MCF 10A (cell line): ENCODE measurements around the gene PTS. TPM values are rescaled to one million over a fixed set of nuclear protein-coding genes. Genes with fewer than 3 reads are reported as not detected.
A peak's percentile ranks its signal among the peaks of the same experiment; 100 is the strongest.
"Not testable (repeated sequence)": the region's sequence is repeated elsewhere in the genome, so short reads cannot be mapped to it uniquely, and the experiment has no call there.

Experiments
- BruUV-seq: library from RNA; stranded (reverse); fragments of 400-500 nt; replicated peaks from 2 replicates; lab custom pipeline; 2021; lab: Mats Ljungman, UMichigan
- CTCF ChIA-PET: fragments of 300-600 bp; sonication (Branson Sonifier 250); formaldehyde crosslinking; extraction: SDS; loops from one replicate; lab custom pipeline; 2021; ENCODE audit warnings: antibody characterized with exemption, inconsistent platforms; lab: Yijun Ruan, JAX
- POLR2A ChIA-PET: fragments of 300-600, 350-650 bp; sonication (Branson Sonifier 250); formaldehyde crosslinking; extraction: SDS; loops from one replicate; lab custom pipeline; 2020; ENCODE audit warnings: antibody characterized with exemption, inconsistent platforms; lab: Yijun Ruan, JAX
- DNase-seq: peaks from one replicate; pipeline ENCODE4 v3.0.0-alpha.2; 2018; ENCODE audit not compliant: unreplicated experiment
- H3K27ac Mint-ChIP-seq: one replicate; pipeline ENCODE4 v1.8.0; 2022; ENCODE audit warnings: mild to moderate bottlenecking, low read depth, mixed read lengths; ENCODE audit not compliant: unreplicated experiment
- H3K27me3 Mint-ChIP-seq: one replicate; pipeline ENCODE4 v1.8.0; 2022; ENCODE audit warnings: mixed read lengths; ENCODE audit not compliant: insufficient read depth, unreplicated experiment
- H3K36me3 Mint-ChIP-seq: one replicate; pipeline ENCODE4 v1.8.0; 2022; ENCODE audit warnings: mild to moderate bottlenecking, moderate library complexity, mixed read lengths; ENCODE audit not compliant: insufficient read depth, unreplicated experiment
- H3K4me1 Mint-ChIP-seq: one replicate; pipeline ENCODE4 v1.8.0; 2022; ENCODE audit warnings: mixed read lengths; ENCODE audit not compliant: insufficient read depth, unreplicated experiment
- H3K4me3 Mint-ChIP-seq: one replicate; pipeline ENCODE4 v1.8.0; 2022; ENCODE audit warnings: mild to moderate bottlenecking, moderate library complexity, mixed read lengths; ENCODE audit not compliant: unreplicated experiment
- H3K9me3 Mint-ChIP-seq: one replicate; pipeline ENCODE4 v1.8.0; 2022; ENCODE audit warnings: mixed read lengths; ENCODE audit not compliant: unreplicated experiment
- CTCF ChIP-seq: fragments of 200-600 bp; IDR thresholded peaks from one replicate; pipeline ENCODE4 v1.8.0; 2022; ENCODE audit warnings: antibody characterized with exemption, mild to moderate bottlenecking; ENCODE audit not compliant: unreplicated experiment
- intact Hi-C: fragments of 100-400 bp; cut with micrococcal nuclease; formaldehyde crosslinking; loops from 2 replicates; pipeline ENCODE4 v1.14.1; 2022
- total RNA-seq: library from RNA; stranded (reverse); gene quantifications from 2 replicates; pipeline ENCODE4 v1.2.3, GENCODE V29; 2022

The PTS gene
- total RNA-seq, 1 experiment from 2014 or later, result 68.3 TPM

- POLR2A ChIA-PET, result interaction anchor here (1.9 kb wide), 1 partner anchor 11 kb away, joined by 6 read pairs; no protein-coding TSS in a partner anchor
- no peak for DNase-seq
- BruUV-seq, result no TSS peak
- Mint-ChIP-seq H3K4me3 (no peak overlapping the region), H3K27me3 (no peaks in the 10 kb centered on the region), H3K9me3 (no peaks in the 10 kb centered on the region), H3K27ac (no peak overlapping the region), H3K4me1 (no peaks in the 10 kb centered on the region), H3K36me3 (no peaks in the 10 kb centered on the region)
- CTCF ChIA-PET, result no interaction called here
- intact Hi-C loops, result no loop called here
- TF ChIP-seq CTCF, result no peak
Measured at GRCh38 chr11:112186304-112186703, 39.9 kb upstream of the PTS start.

GRCh38 chr11:112195113-112195512, 31.1 kb upstream of the PTS start:
- peaks cover 16% of the 10 kb centered on the region for H3K4me1 Mint-ChIP-seq
- H3K4me3 Mint-ChIP-seq, result peak overlapping the region; percentile 69
- BruUV-seq, H3K27me3 Mint-ChIP-seq, H3K36me3 Mint-ChIP-seq, H3K9me3 Mint-ChIP-seq, intact Hi-C loops: not testable (repeated sequence)
- CTCF ChIA-PET, result interaction anchor here (0.7 to 1.2 kb wide), 4 partner anchors 26 to 74 kb away, joined by 3 to 4 read pairs (median 4); no protein-coding TSS in a partner anchor
- DNase-seq, result peak; percentile 62
- peak overlapping the region; percentile 90 for H3K27ac Mint-ChIP-seq
- POLR2A ChIA-PET, result interaction anchor here (0.7 to 6.0 kb wide), 19 partner anchors 11 to 323 kb away, joined by 3 to 68 read pairs (median 7); partner anchors contain the start of genes BCO2, IL18, SDHD and TEX12

GRCh38 chr11:112195951-112196351, 30.3 kb upstream of the PTS start:
- peak; percentile 80 for DNase-seq
- CTCF ChIA-PET, result interaction anchor here (0.6 to 1.2 kb wide), 13 partner anchors 30 to 1336 kb away, joined by 3 to 6 read pairs (median 3); no protein-coding TSS in a partner anchor

GRCh38 chr11:112196519-112197087, 29.6 kb upstream of the PTS start:
- Mint-ChIP-seq H3K4me1 (peaks cover 16% of the 10 kb centered on the region), H3K9me3 (no peaks in the 10 kb centered on the region), H3K4me3 (peak overlapping the region; percentile 10), H3K36me3 (no peaks in the 10 kb centered on the region), H3K27me3 (no peaks in the 10 kb centered on the region), H3K27ac (peak overlapping the region; percentile 90)
- POLR2A ChIA-PET, result interaction anchor here (0.6 to 6.0 kb wide), 24 partner anchors 15 to 954 kb away, joined by 3 to 68 read pairs (median 6); partner anchors contain the start of genes BCO2, IL18, SDHD and TEX12
- DNase-seq, result no peak
- intact Hi-C loops, result no loop called here
- CTCF ChIA-PET, result interaction anchor here (0.6 to 1.2 kb wide), 11 partner anchors 21 to 1336 kb away, joined by 3 to 6 read pairs (median 3); no protein-coding TSS in a partner anchor
- no TSS peak for BruUV-seq
- TF ChIP-seq CTCF, result no peak

More at GRCh38 chr11:112195951-112196351, 30.3 kb upstream of the PTS start:
- intact Hi-C loops, result no loop called here
- no peaks in the 10 kb centered on the region for H3K36me3 Mint-ChIP-seq
- H3K27me3 Mint-ChIP-seq, result no peaks in the 10 kb centered on the region
- no peaks in the 10 kb centered on the region for H3K9me3 Mint-ChIP-seq
- no TSS peak for BruUV-seq
- H3K4me1 Mint-ChIP-seq, result peaks cover 16% of the 10 kb centered on the region
- no peak for TF ChIP-seq CTCF
- POLR2A ChIA-PET, result interaction anchor here (0.6 to 6.0 kb wide), 27 partner anchors 16 to 955 kb away, joined by 3 to 68 read pairs (median 5); partner anchors contain the start of genes BCO2, IL18, SDHD and TEX12
- H3K27ac Mint-ChIP-seq, result peak overlapping the region; percentile 90
- peak overlapping the region; percentile 69 for H3K4me3 Mint-ChIP-seq

- ChIA-PET CTCF (interaction anchor here (0.6 to 1.1 kb wide), 3 partner anchors 18 to 87 kb away, joined by 3 to 4 read pairs (median 3); no protein-coding TSS in a partner anchor), POLR2A (interaction anchor here (0.6 to 1.7 kb wide), 2 partner anchors 36 to 52 kb away, joined by 3 to 7 read pairs; partner anchors contain the start of gene IL18)
- H3K36me3 Mint-ChIP-seq, DNase-seq, H3K9me3 Mint-ChIP-seq, intact Hi-C loops, BruUV-seq, H3K27ac Mint-ChIP-seq, H3K27me3 Mint-ChIP-seq, H3K4me3 Mint-ChIP-seq: not testable (repeated sequence)
- peaks cover 16% of the 10 kb centered on the region for H3K4me1 Mint-ChIP-seq
Measured at GRCh38 chr11:112199101-112199500, 27.1 kb upstream of the PTS start.
